ENCODE results near the gene CEMP1.
A peak's percentile ranks its signal among the peaks of the same experiment; 100 is the strongest.

CEMP1 gene

DNA sequence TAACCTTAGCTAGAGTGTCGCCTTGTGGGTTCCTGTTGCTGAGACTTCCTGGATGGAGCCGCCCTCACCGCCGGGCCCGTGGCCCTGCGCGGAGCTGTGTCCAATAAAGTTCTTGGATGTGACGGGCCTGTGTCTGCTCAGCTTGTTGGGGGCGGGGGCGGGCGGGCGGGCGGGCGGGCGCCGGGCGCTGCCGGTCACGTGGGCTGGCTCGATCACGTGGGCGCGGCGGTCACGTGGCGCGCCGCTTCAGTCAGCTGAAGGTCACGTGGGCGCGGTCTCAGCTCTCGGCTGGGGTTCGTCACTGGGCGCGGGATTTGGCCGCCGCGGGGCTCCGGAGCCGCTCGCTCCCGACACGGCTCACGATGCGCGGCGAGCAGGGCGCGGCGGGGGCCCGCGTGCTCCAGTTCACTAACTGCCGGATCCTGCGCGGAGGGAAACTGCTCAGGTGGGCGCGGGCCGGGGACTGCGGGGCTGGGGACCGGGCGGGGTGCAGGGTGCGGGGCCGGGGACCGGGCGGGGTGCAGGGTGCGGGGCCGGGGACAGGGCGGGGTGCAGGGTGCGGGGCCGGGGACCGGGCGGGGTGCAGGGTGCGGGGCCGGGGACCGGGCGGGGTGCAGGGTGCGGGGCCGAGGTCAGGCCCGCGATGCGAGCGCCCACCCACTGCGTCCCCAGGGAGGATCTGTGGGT lies 11.0 kb downstream of the CEMP1 start, which contains the start of gene AMDHD2:
Gene AMDHD2 (plus strand): TSS at position 275 of the 687 bp plus-strand sequence. CDS start 88 bp downstream, at position 363.
- H3K4me3 Mint-ChIP-seq: peak within 1 kb of the TSS; percentile 87 to 91 (median 90)
- peaks cover 21% of the 10 kb centered on the region for H3K36me3 Mint-ChIP-seq (ENCODE audit: low read depth)
- TF ChIP-seq CTCF (IDR thresholded peaks at IDR 0.05; ENCODE audit: unreplicated experiment in 3 of 3): no peak
- peak within 1 kb of the TSS; percentile 85 to 96 (median 89) for H3K27ac Mint-ChIP-seq
- H3K4me1 Mint-ChIP-seq: peaks cover 32% of the 10 kb centered on the region
- peaks cover 8% of the 10 kb centered on the region for H3K27me3 Mint-ChIP-seq (ENCODE audit: low read depth)
- no peaks in the 10 kb centered on the region for H3K9me3 Mint-ChIP-seq

DNA sequence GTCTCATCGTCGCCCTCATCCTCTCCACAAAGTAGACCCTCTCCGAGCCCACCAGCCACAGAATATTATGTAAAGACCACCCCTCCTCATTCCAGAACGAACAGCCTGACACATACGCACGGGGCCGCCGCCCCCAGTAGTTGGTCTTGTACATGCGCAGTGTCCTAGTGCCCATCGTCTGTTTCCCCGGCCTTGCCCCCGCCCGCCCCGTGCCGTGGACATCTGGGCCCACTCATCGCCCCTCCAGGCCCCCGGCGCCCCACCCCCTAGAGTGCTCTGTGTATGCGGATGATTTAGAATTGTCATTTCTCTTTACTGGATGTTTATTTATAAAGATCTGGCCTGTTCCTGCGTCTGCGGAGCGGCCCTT lies 11.5 kb downstream of the CEMP1 start:
- Mint-ChIP-seq H3K27me3 (ENCODE audit: low read depth) (peaks cover 8% of the 10 kb centered on the region), H3K4me3 (peak overlapping the region; percentile 79 to 85 (median 82)), H3K9me3 (no peaks in the 10 kb centered on the region), H3K36me3 (ENCODE audit: low read depth) (peaks cover 18% of the 10 kb centered on the region), H3K27ac (peak overlapping the region; percentile 85 to 96 (median 89)), H3K4me1 (peaks cover 34% of the 10 kb centered on the region)
- no peak for TF ChIP-seq CTCF (IDR thresholded peaks at IDR 0.05; ENCODE audit: unreplicated experiment in 3 of 3)

GRCh38 chr16:2518823-2519710 lies 12.1 kb downstream of the CEMP1 start:
- Mint-ChIP-seq H3K27me3 (ENCODE audit: low read depth) (peaks cover 8% of the 10 kb centered on the region), H3K27ac (peak overlapping the region; percentile 85 to 96 (median 89)), H3K4me3 (peak overlapping the region; percentile 79 to 85 (median 82)), H3K36me3 (ENCODE audit: low read depth) (peaks cover 12% of the 10 kb centered on the region), H3K9me3 (no peaks in the 10 kb centered on the region), H3K4me1 (peaks cover 34% of the 10 kb centered on the region)
- no peak for TF ChIP-seq CTCF (IDR thresholded peaks at IDR 0.05; ENCODE audit: unreplicated experiment in 3 of 3)

DNA sequence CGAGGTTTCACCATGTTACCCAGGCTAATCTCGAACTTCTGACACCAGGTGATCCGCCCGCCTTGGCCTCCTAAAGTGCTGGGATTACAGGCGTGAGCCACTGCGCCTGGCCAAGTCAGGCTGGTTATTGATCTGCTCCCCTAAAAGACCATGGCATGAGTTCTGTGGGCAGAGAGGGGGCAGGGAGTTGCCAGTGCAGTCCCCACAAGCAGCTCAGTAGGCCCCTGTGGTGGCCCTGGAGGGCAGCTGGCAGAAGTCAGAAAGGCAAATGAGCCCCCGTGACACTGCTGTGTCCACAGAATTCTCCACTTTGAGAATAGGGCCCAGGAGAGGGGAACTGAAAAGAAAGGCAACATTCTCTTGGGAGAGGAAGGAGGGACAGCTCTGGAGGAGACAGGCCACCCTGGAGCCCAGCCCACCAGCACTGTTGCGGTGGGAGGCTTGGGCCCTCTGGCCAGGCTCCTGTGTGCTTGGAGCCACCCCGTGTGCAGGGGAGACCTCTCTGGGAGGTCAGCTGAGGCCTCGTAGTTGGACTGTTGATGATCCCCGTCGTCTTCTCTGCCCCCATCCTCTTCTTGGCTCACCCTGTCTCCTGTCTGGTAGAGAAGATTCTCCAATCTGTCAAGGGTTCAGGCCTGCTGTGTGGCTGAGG lies 13.1 kb downstream of the CEMP1 start:
- no peak for TF ChIP-seq CTCF (IDR thresholded peaks at IDR 0.05; ENCODE audit: unreplicated experiment in 3 of 3)
- Mint-ChIP-seq H3K27me3 (ENCODE audit: low read depth) (peaks cover 8% of the 10 kb centered on the region), H3K36me3 (ENCODE audit: low read depth) (peaks cover 11% of the 10 kb centered on the region), H3K9me3 (no peaks in the 10 kb centered on the region), H3K4me3 (peak overlapping the region; percentile 44 to 95 (median 94)), H3K27ac (peak overlapping the region in 1 of 3 experiments; percentile 10), H3K4me1 (peaks cover 35% of the 10 kb centered on the region)

DNA sequence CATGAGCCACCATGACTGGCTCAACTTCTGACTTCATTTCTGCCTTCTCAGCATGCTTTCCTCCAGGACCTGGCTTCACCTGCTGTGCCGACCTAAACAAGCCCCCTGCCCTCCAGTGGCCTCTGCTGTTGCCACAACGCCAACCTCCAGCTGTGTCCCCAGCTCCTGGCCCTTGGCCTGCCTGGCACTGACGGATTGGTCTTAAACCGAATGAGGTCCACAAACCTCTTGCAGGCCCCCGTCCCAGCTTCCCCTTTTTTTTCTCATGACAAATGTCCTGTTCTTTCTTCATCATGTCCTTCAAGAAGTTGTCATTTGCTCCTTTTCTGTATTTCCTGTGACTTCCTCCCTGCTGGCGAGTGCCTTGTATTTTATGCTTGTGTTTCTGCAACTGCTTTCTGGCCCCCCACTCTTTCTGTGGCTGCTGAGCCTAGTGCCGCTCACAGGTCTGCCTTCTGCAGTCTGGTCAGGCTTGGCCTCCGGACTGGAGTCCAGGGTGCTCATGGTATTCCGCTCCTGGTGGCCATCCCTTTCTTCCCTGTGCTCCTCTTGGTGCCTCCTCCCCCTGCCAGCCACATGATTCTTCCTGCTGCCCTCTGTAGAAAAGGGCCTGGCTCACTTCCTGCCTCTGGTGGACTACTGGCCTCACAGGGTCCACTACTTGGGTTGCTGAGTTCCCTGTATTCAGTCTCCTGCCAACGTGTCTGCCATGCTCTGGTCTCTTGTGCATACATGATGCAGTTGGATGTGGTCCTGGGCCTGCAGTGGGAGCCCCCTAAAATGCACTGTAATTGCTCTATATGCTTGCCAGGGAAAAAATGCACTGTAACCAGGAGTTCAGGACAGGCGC lies 14.6 kb downstream of the CEMP1 start:
- H3K9me3 Mint-ChIP-seq: no peaks in the 10 kb centered on the region
- H3K4me3 Mint-ChIP-seq: peak overlapping the region; percentile 90 to 95 (median 94)
- no peak for TF ChIP-seq CTCF (IDR thresholded peaks at IDR 0.05; ENCODE audit: unreplicated experiment in 3 of 3)
- H3K27ac Mint-ChIP-seq: peak overlapping the region; percentile 69 to 89 (median 84)
- peaks cover 8% of the 10 kb centered on the region for H3K27me3 Mint-ChIP-seq (ENCODE audit: low read depth)
- peaks cover 49% of the 10 kb centered on the region for H3K4me1 Mint-ChIP-seq
- H3K36me3 Mint-ChIP-seq (ENCODE audit: low read depth): peaks cover 11% of the 10 kb centered on the region
